OCI-LY7 (cell line): ENCODE results near the gene MED27. TPM values are rescaled to one million over a fixed set of nuclear protein-coding genes. Genes with fewer than 3 reads are reported as not detected.

Experiments used
- BruUV-seq: library from RNA; stranded (reverse); fragments of 400-500 nt; replicated peaks from 2 replicates; lab custom pipeline; 2021; lab: Mats Ljungman, UMichigan
- CTCF ChIA-PET: fragments of 300-600 bp; sonication (Branson Sonifier 250); formaldehyde crosslinking; loops from one replicate; lab custom pipeline; 2022; ENCODE audit warnings: antibody characterized with exemption; ENCODE audit not compliant: unreplicated experiment; lab: Charles Lee
- POLR2A ChIA-PET: fragments of 300-600 bp; sonication (Branson Sonifier 250); formaldehyde crosslinking; loops from one replicate; lab custom pipeline; 2022; ENCODE audit warnings: antibody characterized with exemption; lab: Charles Lee
- DNase-seq: peaks from one replicate; pipeline ENCODE4 v3.0.0-alpha.2; 2015; ENCODE audit warnings: low spot score
- H2AFZ ChIP-seq: fragments of 200-600 bp; sonication (generic), shearing (Covaris generic); 2 replicates; pipeline ENCODE4 v1.6.1; 2014; ENCODE audit warnings: mild to moderate bottlenecking, antibody characterized with exemption, low read length, moderate library complexity
- H3K27ac ChIP-seq: fragments of 200-600 bp; sonication (generic); 2 replicates; pipeline ENCODE4 v1.5.1; 2014; ENCODE audit warnings: mixed run types, low read depth, mild to moderate bottlenecking, moderate library complexity, low read length, inconsistent platforms; ENCODE audit not compliant: poor library complexity, severe bottlenecking
- H3K36me3 ChIP-seq: fragments of 200-600 bp; sonication (generic); 2 replicates; pipeline ENCODE4 v1.6.1; 2014; ENCODE audit warnings: mild to moderate bottlenecking, antibody characterized with exemption, low read length, moderate library complexity, mixed read lengths; ENCODE audit not compliant: insufficient read depth
- H3K4me1 ChIP-seq: fragments of 200-600 bp; sonication (generic); 2 replicates; pipeline ENCODE4 v1.5.1; 2014; ENCODE audit warnings: mild to moderate bottlenecking, low read length; ENCODE audit not compliant: insufficient read depth, poor library complexity, severe bottlenecking
- H3K4me2 ChIP-seq: fragments of 200-600 bp; sonication (generic); 2 replicates; pipeline ENCODE4 v1.6.1; 2014; ENCODE audit warnings: mild to moderate bottlenecking, low read length
- H3K4me3 ChIP-seq: fragments of 200-600 bp; sonication (generic); 2 replicates; pipeline ENCODE4 v1.5.1; 2014; ENCODE audit warnings: mild to moderate bottlenecking, low read depth, low read length; ENCODE audit not compliant: poor library complexity, severe bottlenecking
- H3K79me2 ChIP-seq: fragments of 200-600 bp; sonication (generic); 2 replicates; pipeline ENCODE4 v1.6.1; 2016; ENCODE audit warnings: low read depth, mild to moderate bottlenecking, low read length, moderate library complexity, mixed read lengths; ENCODE audit not compliant: insufficient read depth
- H3K9me2 ChIP-seq: fragments of 200-600 bp; sonication (generic); 2 replicates; pipeline ENCODE4 v1.6.1; 2016; ENCODE audit warnings: mild to moderate bottlenecking, low read length, mixed read lengths; ENCODE audit not compliant: insufficient read depth
- H3K9me3 ChIP-seq: fragments of 200-600 bp; sonication (generic); 2 replicates; pipeline ENCODE4 v1.6.1; 2014; ENCODE audit warnings: mild to moderate bottlenecking, mixed run types, low read length, mixed read lengths
- H4K20me1 ChIP-seq: fragments of 200-600 bp; sonication (generic); 2 replicates; pipeline ENCODE4 v1.6.1; 2014; ENCODE audit warnings: mild to moderate bottlenecking, antibody characterized with exemption, low read length, moderate library complexity, mixed read lengths; ENCODE audit not compliant: insufficient read depth
- EZH2phosphoT487 ChIP-seq: fragments of 200-600 bp; sonication (generic); IDR thresholded peaks from 2 replicates; pipeline ENCODE4 v1.6.1; 2018; ENCODE audit warnings: low read depth, borderline replicate concordance, mild to moderate bottlenecking, mixed run types, antibody characterized with exemption, low read length, moderate library complexity, mixed read lengths
- intact Hi-C: fragments of 100-400 bp; cut with micrococcal nuclease; formaldehyde crosslinking; loops from one replicate; pipeline ENCODE4 v1.10.0; 2022; ENCODE audit not compliant: unreplicated experiment
- total RNA-seq, 2 experiments: library from RNA; depleted of rRNA in 1 of 2; stranded (reverse); fragments of >200 nt in 1 of 2; shearing (Covaris generic) in 1 of 2; gene quantifications; 2 replicates each; pipeline ENCODE4 v1.2.3, GENCODE V29; 2014 to 2022
- TF ChIP-seq, protein P1 (sequence below): fragments of 200-600 bp; sonication (generic); conservative IDR thresholded peaks from 2 replicates; pipeline ENCODE4 v1.5.1; 2014; ENCODE audit warnings: mild to moderate bottlenecking, antibody characterized with exemption, low read length, moderate library complexity, mixed read lengths

The MED27 gene
- total RNA-seq, 2 experiments from 2014 or later, result 23.1 to 32.6 TPM

DNA sequence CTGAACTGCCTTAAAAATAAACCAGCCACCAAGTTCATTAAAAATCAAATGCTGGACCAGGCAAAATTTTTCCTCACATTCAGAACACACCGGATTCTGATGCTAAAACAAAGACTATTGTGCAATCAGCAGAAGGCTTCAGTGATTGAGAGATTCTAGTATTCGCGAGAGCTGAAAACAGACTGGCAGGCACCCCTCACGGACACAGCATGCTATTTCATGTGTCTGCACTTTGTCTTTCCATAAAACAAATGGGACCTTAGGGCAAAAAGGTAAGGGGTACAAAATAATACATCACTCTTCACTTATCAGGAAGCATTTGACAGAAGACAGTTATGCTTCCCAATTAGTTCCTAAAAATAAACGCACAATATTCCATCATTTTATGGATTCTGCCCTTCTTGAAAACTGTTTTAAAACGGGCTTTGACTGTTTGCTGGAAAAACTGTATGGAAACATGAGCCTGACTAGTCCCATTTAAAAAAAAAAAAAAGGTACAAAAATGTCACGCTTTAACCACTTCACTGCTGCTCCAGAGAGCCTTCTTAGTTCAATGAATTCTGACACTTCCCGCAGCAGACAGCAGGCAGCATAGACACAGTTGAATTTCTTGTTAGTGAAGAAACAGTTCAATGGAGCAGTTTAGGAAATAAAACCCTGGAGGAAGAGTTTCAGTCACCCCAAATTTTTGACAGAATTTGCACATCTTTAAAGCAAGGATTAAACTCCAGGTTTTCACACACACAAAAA lies 99.2 kb downstream of the MED27 start:
- H3K4me1 ChIP-seq, result no peaks in the 10 kb centered on the region
- no peaks in the 10 kb centered on the region for H3K9me3 ChIP-seq
- no peaks in the 10 kb centered on the region for H3K9me2 ChIP-seq
- no peak overlapping the region for H3K4me2 ChIP-seq
- ChIA-PET CTCF (no interaction called here), POLR2A (interaction anchor here (0.7 kb wide), 1 partner anchor 14 kb away, joined by 5 read pairs; no protein-coding TSS in a partner anchor)
- BruUV-seq, result no TSS peak
- H3K27ac ChIP-seq, result no peak overlapping the region
- H3K36me3 ChIP-seq, result no peaks in the 10 kb centered on the region
- no peak for DNase-seq
- TF ChIP-seq, protein P1, sequence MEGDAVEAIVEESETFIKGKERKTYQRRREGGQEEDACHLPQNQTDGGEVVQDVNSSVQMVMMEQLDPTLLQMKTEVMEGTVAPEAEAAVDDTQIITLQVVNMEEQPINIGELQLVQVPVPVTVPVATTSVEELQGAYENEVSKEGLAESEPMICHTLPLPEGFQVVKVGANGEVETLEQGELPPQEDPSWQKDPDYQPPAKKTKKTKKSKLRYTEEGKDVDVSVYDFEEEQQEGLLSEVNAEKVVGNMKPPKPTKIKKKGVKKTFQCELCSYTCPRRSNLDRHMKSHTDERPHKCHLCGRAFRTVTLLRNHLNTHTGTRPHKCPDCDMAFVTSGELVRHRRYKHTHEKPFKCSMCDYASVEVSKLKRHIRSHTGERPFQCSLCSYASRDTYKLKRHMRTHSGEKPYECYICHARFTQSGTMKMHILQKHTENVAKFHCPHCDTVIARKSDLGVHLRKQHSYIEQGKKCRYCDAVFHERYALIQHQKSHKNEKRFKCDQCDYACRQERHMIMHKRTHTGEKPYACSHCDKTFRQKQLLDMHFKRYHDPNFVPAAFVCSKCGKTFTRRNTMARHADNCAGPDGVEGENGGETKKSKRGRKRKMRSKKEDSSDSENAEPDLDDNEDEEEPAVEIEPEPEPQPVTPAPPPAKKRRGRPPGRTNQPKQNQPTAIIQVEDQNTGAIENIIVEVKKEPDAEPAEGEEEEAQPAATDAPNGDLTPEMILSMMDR, result no peak
- no peak for TF ChIP-seq EZH2phosphoT487
- no peak overlapping the region for H3K4me3 ChIP-seq
- no peak overlapping the region for H2AFZ ChIP-seq
- intact Hi-C loops, result no loop called here
- no peaks in the 10 kb centered on the region for H3K79me2 ChIP-seq
- H4K20me1 ChIP-seq, result no peaks in the 10 kb centered on the region

- ChIA-PET CTCF (no interaction called here), POLR2A (no interaction called here)
- no peak for TF ChIP-seq EZH2phosphoT487
- TF ChIP-seq, protein P1, result no peak
- no peak overlapping the region for H3K4me3 ChIP-seq
- no peak overlapping the region for H3K27ac ChIP-seq
- no peaks in the 10 kb centered on the region for H4K20me1 ChIP-seq
- no peaks in the 10 kb centered on the region for H3K9me3 ChIP-seq
- H3K4me1 ChIP-seq, result no peaks in the 10 kb centered on the region
- no peak for DNase-seq
- no TSS peak for BruUV-seq
- H3K79me2 ChIP-seq, result no peaks in the 10 kb centered on the region
- no peak overlapping the region for H2AFZ ChIP-seq
- H3K4me2 ChIP-seq, result no peak overlapping the region
- H3K9me2 ChIP-seq, result no peaks in the 10 kb centered on the region
- intact Hi-C loops, result no loop called here
- no peaks in the 10 kb centered on the region for H3K36me3 ChIP-seq
Measured at GRCh38 chr9:131977109-131977838, 102.4 kb downstream of the MED27 start.
